G401 (cell line): ENCODE measurements around the gene DDX5. TPM values are rescaled to one million over a fixed set of nuclear protein-coding genes. Genes with fewer than 3 reads are reported as not detected.

Experiments used
- DNase-seq: peaks from one replicate; pipeline ENCODE4 v3.0.0-alpha.2; 2015; ENCODE audit warnings: low spot score
- in situ Hi-C: cut with HindIII; loops from 2 replicates; pipeline ENCODE4 v1.10.0; 2016; ENCODE audit warnings: low sequenced_read_pairs, mixed read lengths
- total RNA-seq: library from RNA; depleted of rRNA; stranded (reverse); fragments of >200 nt; shearing (Covaris generic); gene quantifications from 2 replicates; pipeline ENCODE4 v1.2.3, GENCODE V29; 2014

Gene DDX5
- total RNA-seq, 1 experiment from 2014 or later: 498 TPM

DNA sequence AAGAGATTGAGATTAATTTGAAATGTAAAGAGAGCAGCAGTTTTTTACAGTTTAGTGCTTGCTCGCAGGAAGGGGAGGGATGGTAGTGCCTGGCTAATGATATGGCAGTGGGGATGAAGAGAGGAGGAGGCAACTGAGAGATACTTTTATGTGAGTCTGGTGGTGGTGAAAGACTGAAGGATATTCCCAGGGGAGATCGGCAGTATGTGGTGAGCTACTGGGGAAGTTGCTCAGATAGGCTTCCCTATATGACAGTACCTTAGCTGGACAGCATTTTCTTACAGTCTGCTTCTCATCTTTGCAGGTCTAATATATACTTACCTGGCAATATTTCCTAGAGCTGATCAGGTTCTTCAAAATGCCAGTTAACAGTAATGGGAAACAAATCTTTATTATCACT is 9.3 kb upstream of the DDX5 start:
- in situ Hi-C loops: no loop called here

DNA sequence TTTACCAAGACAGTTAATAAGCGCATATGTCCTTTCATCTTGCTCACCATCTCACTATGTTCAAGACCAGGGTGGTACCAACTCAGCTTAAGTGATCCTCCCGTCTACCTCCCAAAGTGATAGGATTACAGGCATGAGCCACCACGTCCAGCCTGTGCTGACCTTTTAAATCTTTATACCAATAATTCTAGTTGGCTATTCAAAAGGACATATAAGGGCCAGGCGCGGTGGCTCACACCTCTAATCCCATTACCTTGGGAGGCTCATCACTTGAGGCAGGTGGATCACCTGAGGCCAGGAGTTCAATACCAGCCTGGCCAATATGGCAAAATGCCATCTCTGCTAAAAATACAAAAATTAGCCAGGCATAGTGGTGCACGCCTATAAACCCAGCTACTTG is 3.1 kb upstream of the DDX5 start:
- in situ Hi-C loops: no loop called here
- DNase-seq: no peak

More for the DNA sequence above, 9.3 kb upstream of the DDX5 start:
- no peak for DNase-seq

DNA sequence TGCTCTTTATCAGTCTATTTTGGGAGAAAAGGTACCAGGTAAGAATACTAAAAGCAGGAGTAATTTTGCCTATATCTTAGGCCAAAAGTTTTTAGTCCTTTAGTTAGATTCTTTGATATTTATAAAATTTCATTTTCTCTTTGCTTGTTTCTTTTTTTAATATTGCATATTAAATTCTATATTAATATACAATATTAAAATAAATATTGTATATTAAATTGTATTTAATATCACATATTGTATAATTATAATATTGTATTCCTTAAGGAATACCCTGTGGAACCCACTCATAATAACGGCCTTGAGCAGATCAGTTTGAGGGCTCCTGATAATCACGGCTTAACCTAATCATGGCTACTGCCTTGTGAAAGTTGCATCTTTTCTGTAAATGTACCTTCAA is 2.6 kb upstream of the DDX5 start:
- in situ Hi-C loops: no loop called here
- DNase-seq: no peak

DNA sequence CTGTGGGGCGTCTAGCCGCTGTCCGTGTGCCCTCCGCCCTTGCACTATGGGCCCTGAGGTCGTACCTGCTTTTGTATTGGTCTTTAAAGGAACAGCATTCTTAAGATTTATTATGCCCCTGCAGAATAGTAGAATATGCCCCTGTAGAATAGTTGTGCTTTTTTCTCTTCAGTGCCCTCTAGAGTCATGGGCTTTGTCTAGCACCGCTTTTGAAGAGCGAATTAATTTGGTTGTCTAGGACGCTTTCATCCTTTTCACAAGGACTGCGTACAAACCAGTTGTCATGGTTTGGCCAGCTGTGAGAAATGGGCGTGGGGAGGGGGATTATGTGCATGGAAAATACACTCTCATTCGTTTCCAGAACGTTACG is 1.3 kb upstream of the DDX5 start:
- peak; percentile 67 for DNase-seq
- in situ Hi-C loops: no loop called here

DNA sequence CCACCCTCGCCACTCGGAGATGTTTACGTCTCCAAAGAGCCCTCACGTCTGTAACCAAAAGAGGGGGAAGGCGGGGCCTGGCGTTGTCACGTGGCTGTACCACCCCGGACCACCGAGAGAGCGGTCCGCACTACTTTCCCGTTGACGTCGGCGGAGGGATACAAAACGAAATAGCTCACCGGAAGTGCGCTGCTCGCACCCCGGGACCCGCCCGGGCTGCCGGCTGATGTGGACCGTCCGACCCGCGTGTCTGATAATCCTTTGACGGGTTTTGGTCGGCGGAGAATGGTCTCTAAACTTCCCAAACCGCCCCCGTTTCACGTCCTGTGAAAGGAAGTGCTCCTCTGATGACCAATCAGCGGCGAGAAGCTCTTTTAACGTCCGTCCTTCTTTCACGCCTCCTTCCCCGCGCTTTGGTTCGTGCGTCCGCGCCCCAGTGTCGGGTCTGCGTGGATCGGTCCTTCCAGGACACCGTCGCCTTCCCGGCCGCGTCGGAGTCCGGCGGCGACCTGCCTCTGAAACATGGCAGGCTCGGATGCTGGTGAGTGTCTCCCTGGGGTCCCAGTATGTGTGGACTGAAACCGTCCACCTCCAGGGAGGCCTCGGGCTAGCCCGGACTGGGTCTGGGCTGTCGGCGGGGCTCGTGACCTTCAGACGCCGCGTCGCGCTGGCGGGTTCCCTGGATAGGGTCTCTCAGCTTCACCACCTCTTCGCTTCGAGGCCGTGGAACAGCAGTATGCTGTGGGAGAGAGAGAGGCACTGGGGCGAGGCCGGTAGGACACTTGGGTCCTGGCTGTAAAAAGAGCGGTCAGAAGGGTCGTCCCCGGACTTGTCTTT is 705 bp upstream of the DDX5 start, which contains the start of gene CEP95:
TSS of gene CEP95 (plus strand) at position 402 of the 837 bp plus-strand sequence. CDS start at position 523, 121 bp downstream.
- in situ Hi-C loops: no loop called here
- peak; percentile 96 for DNase-seq

DNA sequence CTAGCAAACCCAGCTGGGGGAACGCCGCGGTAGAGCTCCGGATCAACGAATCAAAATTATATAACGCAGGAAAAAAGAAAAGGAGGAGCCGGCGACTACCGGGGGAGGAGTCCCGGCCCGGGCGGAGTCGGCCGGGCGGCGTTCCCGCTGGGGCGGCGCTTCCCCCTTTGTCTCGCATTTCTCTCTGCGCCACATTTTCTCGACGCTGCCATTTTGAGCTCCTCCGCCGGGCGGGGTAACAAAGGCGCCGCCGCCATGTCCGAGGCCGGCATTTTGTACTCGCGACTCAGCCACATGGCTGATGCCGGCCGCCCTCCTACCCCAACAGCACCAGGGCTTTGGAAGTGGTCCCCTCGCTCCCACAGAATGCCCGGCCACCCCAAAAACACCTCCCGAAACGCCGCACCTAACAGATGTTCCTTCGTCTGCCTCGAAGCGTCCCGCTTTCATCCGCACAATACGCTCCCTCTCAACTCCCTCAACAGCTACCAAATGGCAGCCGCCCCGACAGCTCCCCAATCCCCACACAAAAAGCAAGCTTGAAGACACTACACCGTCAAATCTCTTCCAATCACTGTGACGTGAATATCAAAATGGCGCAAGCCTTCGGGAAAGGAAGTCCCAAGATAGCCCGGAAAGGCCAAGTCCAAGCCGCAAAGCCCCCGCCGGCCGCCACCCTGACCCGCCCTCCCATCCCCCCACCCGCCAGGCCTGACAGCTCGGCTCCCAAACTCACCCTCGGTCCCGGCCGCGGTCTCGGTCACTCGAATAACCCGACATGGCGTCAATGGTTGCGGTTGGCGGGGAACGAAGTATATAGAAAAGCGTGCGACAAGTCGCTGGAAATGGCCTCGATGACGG is 519 bp downstream of the DDX5 start:
- DNase-seq: peak; percentile 91

DNA sequence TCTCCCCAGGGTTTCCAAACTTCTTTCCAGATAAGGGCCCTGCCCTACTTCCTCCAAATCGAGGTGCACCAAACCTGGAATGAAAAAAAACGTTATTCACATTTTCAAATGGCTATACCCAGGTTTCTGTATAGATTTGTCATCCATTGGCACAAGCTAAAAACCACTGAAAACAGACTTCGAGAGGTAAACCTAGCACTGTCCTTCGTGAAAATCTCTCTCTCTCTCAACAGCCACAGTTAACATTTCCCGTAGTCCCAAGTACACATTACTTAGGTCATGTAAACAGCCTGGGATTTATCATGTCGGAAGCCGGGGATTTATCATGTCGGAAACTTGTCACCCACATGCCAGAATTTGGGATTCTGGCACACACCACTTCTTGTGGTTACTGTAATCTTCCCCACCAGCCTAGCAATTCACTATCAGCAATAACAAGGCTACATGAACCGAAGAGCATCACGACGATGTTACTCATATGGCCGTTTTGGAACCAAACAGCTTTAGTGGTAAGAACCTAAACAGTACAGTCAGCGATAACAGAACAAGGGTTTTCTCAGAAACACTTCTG is 1.2 kb downstream of the DDX5 start:
- DNase-seq: no peak
- in situ Hi-C loops: no loop called here

More for the DNA sequence above, 519 bp downstream of the DDX5 start:
- in situ Hi-C loops: no loop called here

DNA sequence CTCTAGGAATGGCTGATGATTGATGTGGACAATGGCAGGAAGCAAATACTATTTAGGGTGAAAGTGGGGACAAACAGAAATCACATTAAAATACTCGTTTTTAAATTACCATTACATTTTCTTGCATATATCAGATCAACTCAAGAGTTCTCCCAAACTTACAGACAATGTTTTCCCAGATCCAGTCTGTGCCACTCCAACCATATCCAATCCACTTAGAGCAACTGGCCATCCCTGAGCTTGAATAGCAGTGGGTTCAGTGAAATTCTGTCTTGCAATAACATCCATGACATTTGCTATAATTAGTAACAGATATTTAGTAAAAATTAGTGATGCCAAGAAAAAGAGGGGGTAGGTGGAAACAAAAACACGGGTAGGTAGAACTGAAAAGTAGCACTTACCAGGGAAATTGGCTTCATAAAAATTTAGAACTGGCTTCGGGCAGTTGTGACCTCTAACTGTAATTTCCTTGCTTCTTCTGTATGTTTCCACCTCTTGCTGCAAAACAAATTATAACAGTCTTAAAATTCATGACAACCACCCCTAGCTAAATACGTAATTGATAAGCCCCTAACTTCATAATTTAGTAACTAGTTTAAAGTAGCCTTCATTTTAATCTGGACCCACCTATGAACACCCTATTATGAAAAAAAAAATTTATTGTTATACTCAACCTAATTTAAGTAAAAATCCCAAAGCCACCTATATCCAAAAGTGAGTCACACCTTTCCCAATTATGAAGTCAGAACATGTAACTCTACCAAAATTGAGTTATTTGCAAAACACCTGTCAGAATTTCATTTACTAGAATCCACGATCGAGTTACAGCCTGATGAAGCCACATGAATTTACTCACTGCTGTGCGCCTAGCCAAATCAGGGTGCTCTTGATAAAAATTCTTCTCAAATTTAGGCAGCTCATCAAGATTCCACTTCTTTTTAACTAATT is 2.0 kb downstream of the DDX5 start:
- DNase-seq: no peak
- in situ Hi-C loops: no loop called here

DNA sequence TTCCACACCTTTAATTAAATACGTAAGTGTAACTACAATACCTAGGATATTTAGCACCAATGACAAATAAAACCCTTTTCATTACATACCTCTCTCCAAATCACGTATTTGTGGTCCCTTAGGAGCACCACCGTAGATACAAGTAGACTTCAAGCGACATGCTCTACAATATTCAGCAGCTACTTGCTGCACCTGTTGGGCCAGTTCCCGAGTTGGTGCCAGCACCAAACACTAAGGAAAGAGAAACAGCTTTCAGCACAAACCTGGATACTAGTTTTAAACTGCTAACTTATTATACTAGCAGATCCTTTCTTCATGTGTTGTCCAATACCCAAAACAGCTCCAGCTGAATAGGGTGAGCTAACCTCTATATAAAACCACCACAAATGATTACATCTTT is 2.7 kb downstream of the DDX5 start:
- in situ Hi-C loops: no loop called here
- no peak for DNase-seq

DNA sequence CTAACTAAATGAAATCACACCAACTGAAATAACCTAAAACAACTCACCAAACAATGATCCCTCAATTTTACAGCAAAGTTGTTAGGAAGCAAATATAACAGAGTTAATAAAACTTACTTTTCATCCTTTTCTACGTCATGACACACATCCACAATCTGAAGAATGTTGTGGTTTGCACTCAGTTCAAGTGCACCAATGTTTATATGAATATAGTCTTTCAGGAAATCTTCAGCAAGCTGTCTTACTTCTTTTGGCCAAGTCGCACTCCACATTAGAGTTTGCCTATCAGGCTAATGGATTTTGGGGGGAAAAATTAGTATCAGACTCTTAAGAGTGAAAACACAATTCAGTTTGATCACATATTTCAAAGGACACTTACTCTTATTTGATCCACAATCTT is 3.3 kb downstream of the DDX5 start:
- in situ Hi-C loops: no loop called here
- DNase-seq: no peak

DNA sequence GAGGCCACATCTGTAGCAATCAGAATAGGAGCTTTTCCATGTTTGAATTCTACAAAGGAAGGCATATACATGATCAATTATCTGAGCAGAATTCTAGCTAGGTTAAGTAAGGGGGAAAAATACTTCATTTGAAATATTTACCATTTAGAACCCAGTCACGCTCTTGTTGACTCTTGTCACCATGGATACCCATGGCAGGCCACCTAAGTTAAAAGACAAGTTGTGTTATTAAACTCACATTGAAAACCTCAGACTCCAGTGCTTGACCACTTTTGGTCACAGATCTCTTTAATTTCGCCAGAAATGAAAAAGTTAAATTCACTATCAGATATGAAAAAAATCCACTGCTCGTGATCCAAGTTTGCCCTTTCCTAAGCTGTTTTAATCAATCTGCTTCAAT is 4.1 kb downstream of the DDX5 start:
- DNase-seq: no peak
- in situ Hi-C loops: no loop called here

DNA sequence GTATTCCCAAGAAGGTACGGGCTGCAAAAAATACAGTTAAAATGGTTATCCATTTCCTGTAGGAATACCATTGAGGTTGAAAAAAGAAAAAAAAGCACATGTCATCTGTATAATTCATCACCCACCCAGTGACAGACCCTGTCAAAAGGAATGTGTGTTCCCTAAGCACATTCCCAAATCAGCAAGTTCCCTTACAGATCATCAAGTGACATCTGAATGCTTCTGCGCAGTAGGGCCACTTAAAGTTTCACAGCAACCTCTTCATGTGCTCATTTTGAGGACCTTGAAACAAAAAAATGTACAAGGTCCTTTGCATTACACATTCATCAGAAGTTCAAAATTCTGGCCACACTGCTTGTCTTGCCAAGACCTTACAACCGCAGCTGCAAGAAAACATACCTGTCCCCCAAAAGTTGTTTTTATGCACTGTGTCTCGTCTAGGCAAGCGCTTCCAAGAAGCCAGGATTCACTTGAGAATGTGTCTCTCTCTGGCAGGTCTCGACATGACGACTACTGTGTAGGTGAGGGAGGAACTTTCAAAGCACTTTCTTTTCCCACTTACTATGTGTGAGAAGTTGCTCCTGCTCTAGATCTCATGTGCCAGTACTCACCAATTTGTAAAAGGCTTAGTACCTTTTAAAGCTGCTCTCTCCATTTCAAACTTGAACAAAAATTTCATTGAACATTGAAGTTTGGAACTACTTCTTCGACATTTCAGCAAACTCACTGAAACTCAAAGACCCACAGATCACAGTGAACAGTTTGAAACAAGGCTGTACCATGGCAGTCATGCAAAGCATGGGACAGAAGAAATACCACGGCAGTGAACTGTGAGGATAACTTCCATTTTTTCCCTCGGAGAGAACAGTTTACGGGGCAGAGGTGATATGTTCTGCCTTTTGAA is 5.0 kb downstream of the DDX5 start:
- in situ Hi-C loops: no loop called here
- no peak for DNase-seq

DNA sequence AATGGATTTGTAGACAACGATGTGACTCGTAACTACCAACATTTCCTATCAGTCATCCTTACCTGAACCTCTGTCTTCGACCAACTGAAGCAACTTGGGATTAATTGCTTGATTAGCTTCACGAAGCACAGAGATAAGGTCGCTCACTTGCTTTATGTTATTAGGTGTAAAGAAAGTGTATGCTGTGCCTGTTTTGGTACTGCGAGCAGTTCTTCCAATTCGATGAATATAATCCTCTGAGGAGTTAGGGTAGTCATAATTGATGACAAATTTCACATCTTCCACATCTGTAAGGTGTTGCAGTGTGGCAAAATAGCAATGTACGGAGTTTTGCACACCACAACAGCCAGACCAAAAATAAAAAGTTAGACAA is 5.6 kb downstream of the DDX5 start:
- DNase-seq: no peak
- in situ Hi-C loops: no loop called here

DNA sequence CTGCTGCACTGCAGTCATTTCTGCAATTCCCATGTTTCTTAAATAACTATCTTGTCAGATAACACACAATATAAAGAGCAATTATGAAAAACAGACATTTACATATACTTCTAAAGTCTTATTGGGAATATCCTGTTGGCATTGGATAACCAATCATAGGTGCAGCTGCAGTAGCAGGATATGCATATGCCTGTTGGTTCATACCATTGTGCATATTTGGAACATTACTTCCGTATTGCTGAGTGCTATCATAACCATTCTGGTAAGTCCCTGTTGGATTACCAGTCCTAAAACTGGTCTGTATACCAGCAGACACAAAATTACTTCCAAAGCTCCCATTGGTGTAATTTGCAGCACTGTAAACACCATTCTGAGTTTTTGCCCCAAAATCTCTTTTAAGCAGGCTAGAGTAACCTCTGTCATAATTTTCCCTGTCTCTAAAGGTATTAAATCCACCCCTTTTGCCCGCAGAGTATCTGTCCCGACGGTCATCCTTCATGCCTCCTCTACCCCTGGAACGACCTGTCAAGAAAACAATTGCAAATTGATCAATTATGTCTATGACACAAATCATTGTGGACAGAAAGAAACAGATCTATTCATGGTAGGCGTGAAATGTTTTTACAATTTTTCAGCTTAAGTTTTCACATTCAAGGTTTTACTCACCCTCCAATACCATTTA is 6.1 kb downstream of the DDX5 start:
- in situ Hi-C loops: no loop called here

DNA sequence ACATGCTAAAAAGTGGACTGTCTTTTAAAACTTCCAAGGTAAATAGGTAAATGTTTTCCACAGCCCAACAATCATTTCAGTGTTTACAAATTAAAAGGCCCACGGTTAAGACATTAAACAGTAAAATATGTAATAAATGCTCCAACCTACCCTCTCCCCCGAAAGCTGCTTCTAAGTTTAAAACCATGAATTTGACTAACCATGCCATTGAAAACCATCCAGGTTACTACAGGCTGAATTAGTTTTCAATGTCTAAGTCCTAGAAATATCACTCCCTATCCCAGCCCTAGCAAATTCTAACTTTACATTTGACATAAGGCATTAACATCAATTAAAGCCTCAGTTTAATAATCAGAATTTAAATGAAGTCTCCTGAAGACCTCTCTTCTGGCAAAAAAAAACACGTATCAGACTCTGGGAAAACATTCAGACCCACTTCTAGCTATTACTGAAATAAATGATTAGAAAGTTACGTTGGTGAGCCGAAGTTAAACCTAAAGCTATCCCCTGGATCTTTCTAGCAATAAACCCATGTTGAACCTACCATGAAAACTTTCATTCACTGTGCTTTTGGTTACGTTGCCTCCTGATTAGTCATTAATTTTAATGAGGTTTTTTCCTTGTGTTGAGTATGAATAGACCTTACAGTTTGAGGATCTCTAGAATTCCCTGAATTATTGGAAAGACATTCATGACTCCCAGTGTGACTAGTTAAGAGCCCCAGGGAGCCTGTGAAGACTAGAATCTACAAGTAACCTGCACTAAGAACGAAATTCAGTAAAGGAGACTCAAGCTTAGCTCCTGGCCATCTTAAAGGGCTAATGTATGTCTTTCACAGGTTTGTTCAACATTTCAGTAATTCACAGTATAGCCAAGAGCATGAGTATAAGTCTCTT is 7.5 kb downstream of the DDX5 start:
- in situ Hi-C loops: no loop called here
- DNase-seq: no peak

More for the DNA sequence above, 6.1 kb downstream of the DDX5 start:
- DNase-seq: no peak

DNA sequence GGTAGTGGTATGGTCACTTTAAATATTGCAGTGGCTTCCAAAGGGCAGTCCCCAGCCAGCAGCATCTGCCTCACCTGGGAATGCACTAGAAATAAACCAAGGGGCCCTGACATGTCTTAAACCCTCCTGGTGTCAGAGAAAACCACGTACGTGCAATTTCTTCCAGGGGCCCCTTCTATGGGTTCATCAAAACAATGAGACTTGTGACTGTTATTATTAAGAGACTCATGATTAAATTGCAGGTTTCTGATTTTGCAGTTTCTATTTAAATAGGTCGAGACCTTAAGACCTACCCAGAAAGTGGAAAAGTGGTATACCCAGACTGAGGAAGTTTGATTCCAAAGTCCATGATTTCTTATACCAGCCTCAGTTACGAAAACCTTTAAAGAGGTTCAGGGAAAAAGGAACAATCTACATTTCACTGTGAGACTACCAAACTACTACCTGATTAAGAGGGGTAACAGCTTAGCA is 8.5 kb downstream of the DDX5 start:
- in situ Hi-C loops: no loop called here
- DNase-seq: no peak
